ENCODE results near the gene MUC5AC. TPM values are rescaled to one million over a fixed set of nuclear protein-coding genes. Genes with fewer than 3 reads are reported as not detected.
"Not testable (repeated sequence)": the region's sequence is repeated elsewhere in the genome, so short reads cannot be mapped to it uniquely, and the experiment has no call there.

MUC5AC gene
- total RNA-seq, 1 donor from 2014 or later, result 1.4 TPM

DNA sequence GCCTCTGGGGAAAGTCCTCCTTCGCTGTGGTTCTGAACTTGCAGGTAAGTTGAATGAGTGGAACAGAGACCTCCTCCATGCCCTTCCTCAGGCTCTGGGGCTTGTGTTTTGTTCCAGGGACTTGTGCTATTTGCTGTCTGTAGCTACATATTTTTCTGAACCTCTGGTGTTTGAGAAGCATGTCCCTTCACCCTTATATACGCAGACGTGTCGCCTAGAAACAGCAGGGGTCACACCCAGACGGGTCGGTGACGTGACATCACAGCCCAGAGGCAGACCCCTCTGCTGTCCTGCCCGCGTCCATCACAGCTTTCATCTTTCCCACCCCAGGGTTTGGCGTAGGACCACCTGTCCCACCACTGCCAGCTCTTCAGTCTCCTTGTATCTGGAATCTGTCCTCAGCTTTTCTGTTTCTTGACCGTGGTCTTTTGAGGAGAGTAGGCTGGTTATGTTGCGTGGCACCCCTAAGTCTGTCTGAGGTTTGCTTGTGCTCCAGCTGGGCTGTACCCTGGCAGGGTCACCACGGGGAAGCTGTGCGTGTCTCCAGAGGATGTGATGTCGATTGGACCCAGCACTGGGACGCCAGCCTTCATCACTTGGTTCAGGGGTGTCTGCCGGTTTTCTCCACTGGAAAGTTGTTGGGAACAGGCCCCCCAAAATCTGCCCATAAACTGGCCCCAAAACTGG lies 51.8 kb downstream of the MUC5AC start:
- TF ChIP-seq, protein P1, sequence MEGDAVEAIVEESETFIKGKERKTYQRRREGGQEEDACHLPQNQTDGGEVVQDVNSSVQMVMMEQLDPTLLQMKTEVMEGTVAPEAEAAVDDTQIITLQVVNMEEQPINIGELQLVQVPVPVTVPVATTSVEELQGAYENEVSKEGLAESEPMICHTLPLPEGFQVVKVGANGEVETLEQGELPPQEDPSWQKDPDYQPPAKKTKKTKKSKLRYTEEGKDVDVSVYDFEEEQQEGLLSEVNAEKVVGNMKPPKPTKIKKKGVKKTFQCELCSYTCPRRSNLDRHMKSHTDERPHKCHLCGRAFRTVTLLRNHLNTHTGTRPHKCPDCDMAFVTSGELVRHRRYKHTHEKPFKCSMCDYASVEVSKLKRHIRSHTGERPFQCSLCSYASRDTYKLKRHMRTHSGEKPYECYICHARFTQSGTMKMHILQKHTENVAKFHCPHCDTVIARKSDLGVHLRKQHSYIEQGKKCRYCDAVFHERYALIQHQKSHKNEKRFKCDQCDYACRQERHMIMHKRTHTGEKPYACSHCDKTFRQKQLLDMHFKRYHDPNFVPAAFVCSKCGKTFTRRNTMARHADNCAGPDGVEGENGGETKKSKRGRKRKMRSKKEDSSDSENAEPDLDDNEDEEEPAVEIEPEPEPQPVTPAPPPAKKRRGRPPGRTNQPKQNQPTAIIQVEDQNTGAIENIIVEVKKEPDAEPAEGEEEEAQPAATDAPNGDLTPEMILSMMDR (conservative IDR thresholded peaks at IDR 0.05), result no peak
- peak; percentile 56 for DNase-seq (ENCODE audit: extremely low spot score, unreplicated experiment)
- Mint-ChIP-seq H3K27ac (no peak overlapping the region), H3K36me3 (no peaks in the 10 kb centered on the region), H3K27me3 (peaks cover 30% of the 10 kb centered on the region), H3K4me1 (ENCODE audit: unreplicated experiment) (no peaks in the 10 kb centered on the region), H3K9me3 (peaks cover 19% of the 10 kb centered on the region), H3K4me3 (no peak overlapping the region)

DNA sequence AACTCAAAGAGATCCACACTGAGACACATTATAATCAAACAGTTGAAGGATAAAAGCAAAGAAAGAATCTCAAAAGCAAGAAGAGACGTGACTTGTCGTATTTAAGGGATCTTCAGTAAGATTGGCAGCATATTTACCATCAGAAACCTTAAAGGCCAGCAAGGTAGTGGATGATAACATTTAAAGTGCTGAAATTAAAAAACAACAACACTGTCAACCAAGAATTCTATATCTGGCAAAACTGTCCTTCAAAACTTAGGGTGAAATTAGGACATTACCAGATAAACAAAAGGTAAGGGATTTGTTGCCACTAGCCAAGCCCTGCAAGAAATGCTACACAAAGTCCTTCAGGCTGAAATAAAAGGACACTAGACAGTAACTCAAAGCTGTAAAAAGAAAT lies 54.1 kb downstream of the MUC5AC start:
- Mint-ChIP-seq H3K9me3 (peaks cover 19% of the 10 kb centered on the region), H3K4me1 (ENCODE audit: unreplicated experiment) (no peaks in the 10 kb centered on the region), H3K4me3 (no peak overlapping the region), H3K36me3 (no peaks in the 10 kb centered on the region), H3K27me3 (peaks cover 44% of the 10 kb centered on the region), H3K27ac (no peak overlapping the region)
- TF ChIP-seq, protein P1 (conservative IDR thresholded peaks at IDR 0.05), result no peak
- DNase-seq (ENCODE audit: extremely low spot score, unreplicated experiment), result no peak

DNA sequence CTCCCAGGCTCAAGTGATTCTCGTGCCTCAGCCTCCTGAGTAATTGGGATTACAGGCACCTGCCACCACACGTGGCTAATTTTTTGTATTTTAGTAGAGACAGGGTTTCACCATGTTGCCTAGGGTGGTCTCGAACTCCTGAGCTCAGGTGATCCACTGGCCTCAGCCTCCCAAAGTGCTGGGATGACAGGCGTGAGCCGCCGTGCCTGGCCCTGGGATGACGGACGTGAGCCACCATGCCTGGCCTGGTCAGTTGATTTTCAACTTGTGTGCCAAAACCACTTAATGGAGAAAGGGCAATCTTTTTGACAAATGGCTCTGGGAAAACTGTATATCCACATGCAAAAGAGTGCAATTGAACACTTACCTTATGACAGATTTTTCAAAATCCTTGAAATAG lies 58.1 kb downstream of the MUC5AC start:
- H3K4me3 Mint-ChIP-seq; H3K4me1 Mint-ChIP-seq (ENCODE audit: unreplicated experiment); DNase-seq (ENCODE audit: extremely low spot score, unreplicated experiment); H3K27ac Mint-ChIP-seq; H3K36me3 Mint-ChIP-seq: not testable (repeated sequence)
- Mint-ChIP-seq H3K9me3 (peaks cover 12% of the 10 kb centered on the region), H3K27me3 (peaks cover 42% of the 10 kb centered on the region)

DNA sequence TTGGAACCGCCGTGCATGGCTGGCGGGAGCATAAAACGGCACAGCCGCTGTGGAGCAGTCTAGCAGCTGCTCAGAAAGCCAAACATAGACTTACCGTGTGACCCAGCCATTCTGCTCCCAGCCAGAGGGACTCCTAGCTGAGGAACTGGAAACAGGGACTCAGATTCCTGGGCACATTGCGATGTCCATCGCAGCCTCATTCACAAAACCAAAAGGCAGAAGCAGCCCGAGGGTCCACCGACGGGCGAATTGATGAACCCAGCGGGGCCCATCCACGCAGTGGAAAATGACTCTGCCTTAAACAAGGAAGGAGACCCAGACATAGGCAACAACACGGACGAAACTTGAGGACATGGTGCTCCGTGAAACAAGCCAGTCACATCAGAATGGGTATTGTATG lies 59.4 kb downstream of the MUC5AC start:
- Mint-ChIP-seq H3K4me1 (ENCODE audit: unreplicated experiment) (no peaks in the 10 kb centered on the region), H3K27me3 (peaks cover 36% of the 10 kb centered on the region), H3K4me3 (no peak overlapping the region), H3K27ac (no peak overlapping the region), H3K9me3 (peaks cover 4% of the 10 kb centered on the region), H3K36me3 (no peaks in the 10 kb centered on the region)
- no peak for DNase-seq (ENCODE audit: extremely low spot score, unreplicated experiment)
- TF ChIP-seq, protein P1 (conservative IDR thresholded peaks at IDR 0.05), result no peak

DNA sequence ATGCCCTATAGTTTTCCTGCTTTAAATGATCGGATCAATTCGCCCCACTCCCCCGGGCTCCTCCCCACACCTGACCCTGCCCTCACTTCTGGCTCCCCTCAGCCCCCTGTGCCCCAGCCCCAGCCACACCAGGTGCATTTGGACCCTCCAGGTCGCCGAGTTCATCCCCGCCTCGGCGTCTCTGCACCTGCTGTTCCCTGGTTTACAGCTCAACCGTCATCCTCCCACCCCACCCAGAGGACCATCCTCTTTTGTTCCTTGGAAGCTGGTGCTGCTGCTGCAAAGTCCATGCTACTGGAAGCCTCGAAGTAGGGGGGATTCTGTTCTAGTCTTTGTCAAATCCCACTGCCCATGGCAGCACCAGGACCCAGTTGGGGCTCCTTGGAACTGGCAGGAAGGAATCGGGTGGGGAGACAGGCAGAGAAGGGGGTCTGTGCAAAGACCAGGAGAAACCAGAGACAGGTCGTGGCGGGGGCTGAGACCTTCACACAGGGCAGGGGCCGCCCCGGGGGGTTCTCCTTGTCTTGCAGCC lies 60.6 kb downstream of the MUC5AC start:
- H3K27ac Mint-ChIP-seq, result no peak overlapping the region
- H3K27me3 Mint-ChIP-seq, result peaks cover 31% of the 10 kb centered on the region
- TF ChIP-seq, protein P1 (conservative IDR thresholded peaks at IDR 0.05), result no peak
- H3K36me3 Mint-ChIP-seq, result no peaks in the 10 kb centered on the region
- peaks cover 2% of the 10 kb centered on the region for H3K9me3 Mint-ChIP-seq
- H3K4me3 Mint-ChIP-seq, result no peak overlapping the region
- no peak for DNase-seq (ENCODE audit: extremely low spot score, unreplicated experiment)
- no peaks in the 10 kb centered on the region for H3K4me1 Mint-ChIP-seq (ENCODE audit: unreplicated experiment)

DNA sequence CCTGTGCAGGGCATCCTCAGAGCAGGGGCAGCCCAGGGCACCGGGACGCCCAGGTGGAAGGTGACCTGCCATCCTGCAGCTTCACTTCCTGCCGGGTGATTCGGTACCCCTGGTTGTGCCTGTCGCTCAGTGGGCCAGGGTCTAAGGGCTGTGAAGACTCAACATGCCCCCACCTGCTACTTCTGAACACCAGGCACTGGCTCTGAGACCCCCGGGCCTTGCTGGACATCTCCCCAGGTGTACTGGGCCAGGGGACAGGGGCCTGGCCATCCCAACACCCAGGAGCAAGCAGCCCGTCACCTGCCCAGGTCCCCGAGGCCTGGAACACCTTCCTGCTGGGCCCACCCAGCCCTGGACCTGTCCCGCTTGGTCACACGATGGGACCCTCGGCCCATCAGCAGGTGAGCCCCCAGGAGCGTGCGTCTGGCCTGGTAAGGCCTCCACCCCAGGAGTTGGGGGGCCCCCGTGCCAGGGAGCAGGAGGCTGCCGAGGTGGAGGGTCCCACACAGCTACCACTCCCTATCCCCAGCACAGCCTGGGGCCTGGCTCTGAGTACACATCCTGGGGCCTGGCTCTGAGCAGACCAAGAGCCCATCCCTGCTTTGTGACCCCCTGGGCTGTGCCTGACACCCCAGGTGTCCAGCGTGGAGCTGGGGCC lies 61.2 kb downstream of the MUC5AC start:
- H3K27ac Mint-ChIP-seq, result no peak overlapping the region
- H3K4me1 Mint-ChIP-seq (ENCODE audit: unreplicated experiment), result no peaks in the 10 kb centered on the region
- H3K4me3 Mint-ChIP-seq, result no peak overlapping the region
- peaks cover 27% of the 10 kb centered on the region for H3K27me3 Mint-ChIP-seq
- TF ChIP-seq, protein P1 (conservative IDR thresholded peaks at IDR 0.05), result no peak
- DNase-seq (ENCODE audit: extremely low spot score, unreplicated experiment), result no peak
- no peaks in the 10 kb centered on the region for H3K9me3 Mint-ChIP-seq
- H3K36me3 Mint-ChIP-seq, result no peaks in the 10 kb centered on the region
